Sciatic nerve (tissue), 2 donors: Measurements from ENCODE around the gene DPP9. TPM values are rescaled to one million over a fixed set of nuclear protein-coding genes. Genes with fewer than 3 reads are reported as not detected.
"Not testable (repeated sequence)": the region's sequence is repeated elsewhere in the genome, so short reads cannot be mapped to it uniquely, and the experiment has no call there.

Source experiments
- ATAC-seq: fragments of 200-7000 bp; cut with Tn5 transposase; one replicate; pipeline ENCODE4 v1.9.1; 2020; ENCODE audit warnings: mild to moderate bottlenecking, moderate library complexity
- DNase-seq: peaks from one replicate; pipeline ENCODE4 v3.0.0-alpha.2; 2020; ENCODE audit warnings: low spot score
- intact Hi-C: fragments of 100-400 bp; cut with DNase I; formaldehyde crosslinking; loops from one replicate; pipeline ENCODE4 v1.14.2; 2022
- total RNA-seq: library from RNA; stranded (reverse); fragmentation: NEBNext Ultra II Directional; extraction: Animal tissue kit (Norgen Biotek cat#: 25700); gene quantifications from one replicate; pipeline ENCODE4 v1.2.1, GENCODE V29; 2021
- donor health status: DM: no; HTN: no; CAD: no.
- donor health status: DM: no; HTN: no; CAD: no.

The DPP9 gene
- total RNA-seq = 47.7 TPM

- DNase-seq = peak; percentile 97
- intact Hi-C loops = no loop called here
- peak; percentile 95 for ATAC-seq
Observed at GRCh38 chr19:4723595-4724514, at the start of gene DPP9. TSS of gene DPP9 (minus strand) at chr19:4723842. CDS start at chr19:4719906, 3,936 bp downstream.

GRCh38 chr19:4773047-4773640 is 49.5 kb upstream of the DPP9 start:
- DNase-seq (no peak), ATAC-seq (no peak)
- intact Hi-C loops = no loop called here

- intact Hi-C loops = no loop called here
- ATAC-seq (no peak), DNase-seq (no peak)
Observed at GRCh38 chr19:4772566-4772965, 48.9 kb upstream of the DPP9 start.

- DNase-seq (peak; percentile 90), ATAC-seq (peak; percentile 84)
- intact Hi-C loops = no loop called here
Observed at GRCh38 chr19:4768934-4769777, 45.5 kb upstream of the DPP9 start.

GRCh38 chr19:4764393-4764660 is 40.7 kb upstream of the DPP9 start:
- no peak for ATAC-seq
- intact Hi-C loops = no loop called here
- DNase-seq = no peak

GRCh38 chr19:4763021-4763420 is 39.4 kb upstream of the DPP9 start:
- DNase-seq (no peak), ATAC-seq (no peak)
- intact Hi-C loops = no loop called here

GRCh38 chr19:4760285-4760650 is 36.6 kb upstream of the DPP9 start:
- intact Hi-C loops = no loop called here
- no peak for ATAC-seq
- DNase-seq = no peak

- peak; percentile 99 for ATAC-seq
- DNase-seq = peak; percentile 92
- intact Hi-C loops = no loop called here
Observed at GRCh38 chr19:4759388-4760284, 36.0 kb upstream of the DPP9 start.

GRCh38 chr19:4758659-4759058 is 35.0 kb upstream of the DPP9 start:
- ATAC-seq = no peak
- no peak for DNase-seq
- intact Hi-C loops = no loop called here

- intact Hi-C loops = no loop called here
- DNase-seq = no peak
- ATAC-seq = no peak
Observed at GRCh38 chr19:4758082-4758481, 34.4 kb upstream of the DPP9 start.

- intact Hi-C loops = no loop called here
- ATAC-seq = no peak
- DNase-seq = no peak
Observed at GRCh38 chr19:4755459-4755858, 31.8 kb upstream of the DPP9 start.

GRCh38 chr19:4754248-4754647 is 30.6 kb upstream of the DPP9 start:
- intact Hi-C loops = no loop called here
- no peak for DNase-seq
- ATAC-seq = no peak

GRCh38 chr19:4749870-4750590 is 26.4 kb upstream of the DPP9 start:
- intact Hi-C loops = no loop called here
- ATAC-seq = no peak
- DNase-seq = no peak

GRCh38 chr19:4748589-4748988 is 24.9 kb upstream of the DPP9 start:
- ATAC-seq (no peak), DNase-seq (no peak)
- intact Hi-C loops = no loop called here

GRCh38 chr19:4748185-4748584 is 24.5 kb upstream of the DPP9 start:
- DNase-seq (no peak), ATAC-seq (no peak)
- intact Hi-C loops = no loop called here

GRCh38 chr19:4745986-4746385 is 22.3 kb upstream of the DPP9 start:
- ATAC-seq (no peak), DNase-seq (no peak)
- intact Hi-C loops = no loop called here

GRCh38 chr19:4745175-4745574 is 21.5 kb upstream of the DPP9 start:
- intact Hi-C loops, ATAC-seq, DNase-seq: not testable (repeated sequence)

- intact Hi-C loops = no loop called here
- DNase-seq (no peak), ATAC-seq (peak; percentile 84)
Observed at GRCh38 chr19:4744451-4745174, 21.0 kb upstream of the DPP9 start.
